DOHH2 (cell line): Measurements from ENCODE around the gene CAMTA1.
"Not testable (repeated sequence)": the region's sequence is repeated elsewhere in the genome, so short reads cannot be mapped to it uniquely, and the experiment has no call there.

Source experiments
- H3F3A ChIP-seq: fragments of 200-600 bp; sonication (generic), shearing (Covaris generic); 2 replicates; pipeline ENCODE4 v1.6.0; 2016; ENCODE audit warnings: antibody characterized with exemption, mild to moderate bottlenecking; ENCODE audit not compliant: control insufficient read depth, insufficient read depth
- H3K27ac ChIP-seq: fragments of 200-600 bp; sonication (generic); 2 replicates; pipeline ENCODE4 v1.5.1; 2014; ENCODE audit warnings: low read depth, mild to moderate bottlenecking, low read length, moderate library complexity
- H3K27me3 ChIP-seq: fragments of 200-600 bp; sonication (generic); 2 replicates; pipeline ENCODE4 v1.6.1; 2014; ENCODE audit warnings: mild to moderate bottlenecking, low read length, mixed read lengths; ENCODE audit not compliant: control insufficient read depth
- H3K36me3 ChIP-seq: fragments of 200-600 bp; sonication (generic); 2 replicates; pipeline ENCODE4 v1.6.1; 2014; ENCODE audit warnings: mild to moderate bottlenecking, low read length, moderate library complexity, mixed read lengths; ENCODE audit not compliant: control insufficient read depth
- H3K4me1 ChIP-seq: fragments of 200-600 bp; sonication (generic); 2 replicates; pipeline ENCODE4 v1.6.1; 2014; ENCODE audit warnings: mild to moderate bottlenecking, low read length, mixed read lengths; ENCODE audit not compliant: control insufficient read depth
- H3K4me2 ChIP-seq: fragments of 200-600 bp; sonication (generic); 2 replicates; pipeline ENCODE4 v1.6.0; 2014; ENCODE audit warnings: mild to moderate bottlenecking, low read length, moderate library complexity
- H3K4me3 ChIP-seq: fragments of 200-600 bp; sonication (generic); 2 replicates; pipeline ENCODE4 v1.5.1; 2014; ENCODE audit warnings: mild to moderate bottlenecking, low read length, mixed read lengths
- H3K79me2 ChIP-seq: fragments of 200-600 bp; sonication (generic); 2 replicates; pipeline ENCODE4 v1.6.1; 2014; ENCODE audit warnings: mild to moderate bottlenecking, low read length, mixed read lengths; ENCODE audit not compliant: control insufficient read depth
- H3K9me2 ChIP-seq: fragments of 200-600 bp; sonication (generic); replicated peaks from 2 replicates; pipeline ENCODE4 v1.6.1; 2014; ENCODE audit warnings: mild to moderate bottlenecking, low read length, mixed read lengths; ENCODE audit not compliant: control insufficient read depth
- H3K9me3 ChIP-seq: fragments of 200-600 bp; sonication (generic); 2 replicates; pipeline ENCODE4 v1.6.1; 2014; ENCODE audit warnings: antibody characterized with exemption, low read length, mixed read lengths; ENCODE audit not compliant: control insufficient read depth, insufficient read depth
- H4K20me1 ChIP-seq: fragments of 200-600 bp; sonication (generic); 2 replicates; pipeline ENCODE4 v1.6.0; 2014; ENCODE audit warnings: low read depth, mild to moderate bottlenecking, antibody characterized with exemption, low read length, moderate library complexity; ENCODE audit not compliant: control insufficient read depth, insufficient read depth
- EZH2phosphoT487 ChIP-seq: fragments of 200-600 bp; sonication (generic); IDR thresholded peaks from 2 replicates; pipeline ENCODE4 v1.6.1; 2017; ENCODE audit warnings: borderline replicate concordance, mild to moderate bottlenecking, antibody characterized with exemption, low read length, moderate library complexity, mixed read lengths
- TF ChIP-seq, protein P1 (sequence below): fragments of 200-600 bp; sonication (generic); IDR thresholded peaks from one replicate; pipeline ENCODE4 v1.5.1; 2014; ENCODE audit warnings: antibody characterized with exemption, mild to moderate bottlenecking, low read depth, low read length; ENCODE audit not compliant: poor library complexity, severe bottlenecking

CAMTA1 gene

GRCh38 chr1:7380712-7381111 lies 595.5 kb downstream of the CAMTA1 start:
- no peak for TF ChIP-seq EZH2phosphoT487
- TF ChIP-seq, protein P1, sequence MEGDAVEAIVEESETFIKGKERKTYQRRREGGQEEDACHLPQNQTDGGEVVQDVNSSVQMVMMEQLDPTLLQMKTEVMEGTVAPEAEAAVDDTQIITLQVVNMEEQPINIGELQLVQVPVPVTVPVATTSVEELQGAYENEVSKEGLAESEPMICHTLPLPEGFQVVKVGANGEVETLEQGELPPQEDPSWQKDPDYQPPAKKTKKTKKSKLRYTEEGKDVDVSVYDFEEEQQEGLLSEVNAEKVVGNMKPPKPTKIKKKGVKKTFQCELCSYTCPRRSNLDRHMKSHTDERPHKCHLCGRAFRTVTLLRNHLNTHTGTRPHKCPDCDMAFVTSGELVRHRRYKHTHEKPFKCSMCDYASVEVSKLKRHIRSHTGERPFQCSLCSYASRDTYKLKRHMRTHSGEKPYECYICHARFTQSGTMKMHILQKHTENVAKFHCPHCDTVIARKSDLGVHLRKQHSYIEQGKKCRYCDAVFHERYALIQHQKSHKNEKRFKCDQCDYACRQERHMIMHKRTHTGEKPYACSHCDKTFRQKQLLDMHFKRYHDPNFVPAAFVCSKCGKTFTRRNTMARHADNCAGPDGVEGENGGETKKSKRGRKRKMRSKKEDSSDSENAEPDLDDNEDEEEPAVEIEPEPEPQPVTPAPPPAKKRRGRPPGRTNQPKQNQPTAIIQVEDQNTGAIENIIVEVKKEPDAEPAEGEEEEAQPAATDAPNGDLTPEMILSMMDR: no peak
- H3K27me3 ChIP-seq: no peaks in the 10 kb centered on the region
- H3K27ac ChIP-seq: no peak overlapping the region
- no peaks in the 10 kb centered on the region for H3F3A ChIP-seq
- H3K36me3 ChIP-seq: no peaks in the 10 kb centered on the region
- no peaks in the 10 kb centered on the region for H4K20me1 ChIP-seq
- H3K9me2 ChIP-seq: no peaks in the 10 kb centered on the region
- H3K9me3 ChIP-seq: no peaks in the 10 kb centered on the region
- no peaks in the 10 kb centered on the region for H3K4me1 ChIP-seq
- H3K4me3 ChIP-seq: no peak overlapping the region
- H3K79me2 ChIP-seq: no peaks in the 10 kb centered on the region
- no peak overlapping the region for H3K4me2 ChIP-seq

GRCh38 chr1:7381729-7382128 lies 596.5 kb downstream of the CAMTA1 start:
- H3K4me2 ChIP-seq: not testable (repeated sequence)

GRCh38 chr1:7382971-7383370 lies 597.7 kb downstream of the CAMTA1 start:
- H3K27me3 ChIP-seq: no peaks in the 10 kb centered on the region
- no peak for TF ChIP-seq EZH2phosphoT487

More at GRCh38 chr1:7381729-7382128, 596.5 kb downstream of the CAMTA1 start:
- not testable (repeated sequence) for H4K20me1 ChIP-seq, H3K4me3 ChIP-seq, H3K36me3 ChIP-seq, H3K27me3 ChIP-seq, H3K27ac ChIP-seq, H3F3A ChIP-seq, H3K9me3 ChIP-seq, H3K79me2 ChIP-seq, H3K9me2 ChIP-seq, H3K4me1 ChIP-seq

GRCh38 chr1:7383671-7384520 lies 598.6 kb downstream of the CAMTA1 start:
- Histone ChIP-seq H3K9me2 (no peaks in the 10 kb centered on the region), H3K79me2 (no peaks in the 10 kb centered on the region), H3K4me2 (no peak overlapping the region), H3K36me3 (no peaks in the 10 kb centered on the region), H4K20me1 (no peaks in the 10 kb centered on the region), H3F3A (no peaks in the 10 kb centered on the region), H3K27ac (no peak overlapping the region), H3K4me3 (no peak overlapping the region), H3K4me1 (no peaks in the 10 kb centered on the region), H3K27me3 (no peaks in the 10 kb centered on the region), H3K9me3 (no peaks in the 10 kb centered on the region)
- no peak for TF ChIP-seq EZH2phosphoT487
- TF ChIP-seq, protein P1: no peak

More at GRCh38 chr1:7382971-7383370, 597.7 kb downstream of the CAMTA1 start:
- Histone ChIP-seq H3K36me3 (no peaks in the 10 kb centered on the region), H3K9me3 (no peaks in the 10 kb centered on the region), H3F3A (no peaks in the 10 kb centered on the region), H3K9me2 (no peaks in the 10 kb centered on the region), H3K4me1 (no peaks in the 10 kb centered on the region), H3K4me2 (no peak overlapping the region), H3K4me3 (no peak overlapping the region), H3K27ac (no peak overlapping the region), H3K79me2 (no peaks in the 10 kb centered on the region), H4K20me1 (no peaks in the 10 kb centered on the region)
